ENCODE measurements around the gene CNTNAP2.

Gene CNTNAP2

DNA sequence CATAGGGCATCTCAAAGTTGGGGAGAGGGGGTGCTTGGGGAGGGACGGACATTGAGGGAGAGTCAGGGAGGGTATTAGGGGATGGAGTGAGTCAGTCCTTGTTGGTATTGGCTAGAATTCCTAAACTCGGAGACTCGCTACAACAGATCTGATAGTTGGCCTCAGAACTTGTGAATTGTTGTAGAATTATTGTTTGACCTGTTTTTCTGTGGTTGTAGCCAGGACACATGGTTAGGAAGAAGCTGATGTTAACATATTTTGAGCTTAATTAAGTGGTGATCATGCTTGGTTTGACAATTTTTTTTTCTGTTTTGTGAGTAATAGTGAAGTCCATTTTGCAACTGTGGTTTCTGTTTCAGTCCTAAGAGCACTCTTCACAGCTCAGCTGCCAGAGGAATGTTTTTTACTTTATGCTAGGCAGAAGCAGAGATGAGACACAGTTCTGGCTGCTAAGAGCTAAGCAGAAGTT, 1283.7 kb downstream of the CNTNAP2 start:
- H3K27me3 Mint-ChIP-seq, result no peaks in the 10 kb centered on the region
- H3K4me1 Mint-ChIP-seq, result no peaks in the 10 kb centered on the region
- peaks cover 2 to 4% of the 10 kb centered on the region in 2 donors for H3K9me3 Mint-ChIP-seq
- no peaks in the 10 kb centered on the region for H3K36me3 Mint-ChIP-seq
- no peak overlapping the region for H3K4me3 Mint-ChIP-seq
- H3K27ac Mint-ChIP-seq, result no peak overlapping the region
- ATAC-seq (replicated peaks), result no peak
- DNase-seq, result no peak

DNA sequence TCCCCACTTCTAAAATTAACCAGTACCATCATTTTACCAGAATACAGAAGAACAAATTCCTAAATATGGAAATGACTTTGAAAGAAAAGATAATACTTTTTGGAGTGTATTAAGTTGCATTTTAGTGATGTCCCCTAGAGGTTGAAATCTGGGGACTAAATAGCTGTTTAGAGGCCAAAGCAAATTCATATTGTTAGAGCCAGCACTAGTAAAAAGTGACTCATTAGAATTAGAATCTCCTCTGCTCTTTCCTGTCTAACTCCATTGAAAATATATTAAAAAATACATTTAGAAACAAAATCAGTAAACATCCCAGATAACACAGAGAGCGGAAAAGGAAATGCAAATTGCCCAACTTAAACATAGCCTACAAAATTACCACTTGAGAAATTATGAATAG, 1284.3 kb downstream of the CNTNAP2 start:
- no peaks in the 10 kb centered on the region for H3K36me3 Mint-ChIP-seq
- ATAC-seq (replicated peaks) (no peak), DNase-seq (no peak)
- H3K4me3 Mint-ChIP-seq, result no peak overlapping the region
- H3K27ac Mint-ChIP-seq, result no peak overlapping the region
- H3K4me1 Mint-ChIP-seq, result no peaks in the 10 kb centered on the region
- no peaks in the 10 kb centered on the region for H3K27me3 Mint-ChIP-seq
- H3K9me3 Mint-ChIP-seq, result peaks cover 2 to 4% of the 10 kb centered on the region in 2 donors

DNA sequence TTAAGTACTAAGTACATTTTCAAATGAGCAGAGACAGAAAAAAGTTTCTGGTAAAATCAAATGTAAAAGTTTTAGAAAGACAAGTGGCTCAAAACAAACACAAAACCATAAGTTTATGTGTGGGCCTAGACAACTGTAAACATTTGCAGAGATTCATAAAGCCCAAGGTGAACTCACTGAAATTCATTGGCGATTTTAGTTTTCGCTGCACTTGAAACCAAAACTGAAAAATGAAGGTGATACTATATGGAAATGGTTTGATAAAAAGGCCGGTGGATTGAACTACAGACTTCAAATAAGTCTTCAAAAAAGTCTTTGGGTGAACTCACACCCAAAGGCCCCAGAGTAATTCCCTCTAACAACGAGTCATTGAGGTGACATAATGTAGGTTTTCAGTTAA, 1289.0 kb downstream of the CNTNAP2 start:
- DNase-seq, result no peak
- ATAC-seq (replicated peaks), result no peak
- Mint-ChIP-seq H3K9me3 (peaks cover 0 to 5% of the 10 kb centered on the region in 2 donors), H3K27me3 (no peaks in the 10 kb centered on the region), H3K4me3 (no peak overlapping the region), H3K4me1 (no peaks in the 10 kb centered on the region), H3K36me3 (no peaks in the 10 kb centered on the region), H3K27ac (no peak overlapping the region)

DNA sequence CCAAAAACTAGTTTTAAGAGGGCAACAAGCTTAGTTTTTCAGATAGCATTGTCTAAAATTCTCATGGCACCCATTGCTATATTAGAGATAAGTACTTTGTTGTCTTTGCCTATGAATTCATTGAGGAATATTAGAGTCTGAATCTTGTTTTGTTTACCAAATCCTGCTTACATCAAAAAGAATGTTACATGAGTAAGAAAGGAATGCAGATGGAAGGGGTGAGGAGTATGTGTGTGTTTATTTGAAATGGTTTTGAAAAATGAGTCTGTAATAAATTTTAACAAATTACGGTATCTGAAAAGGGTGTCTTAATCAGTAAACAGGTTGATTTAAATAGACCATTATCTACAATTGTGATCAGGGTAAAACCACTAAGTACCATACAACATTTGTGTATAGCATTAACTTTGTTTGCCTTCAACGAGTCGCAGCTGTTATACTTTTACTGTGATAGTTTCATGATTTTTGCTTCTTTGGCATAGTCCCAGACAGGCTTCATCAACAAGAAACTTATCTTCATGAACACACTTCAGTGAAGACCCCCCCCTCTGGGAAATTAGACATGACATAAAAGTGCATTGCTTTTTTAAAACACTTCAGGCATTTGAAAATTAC, 1290.0 kb downstream of the CNTNAP2 start:
- no peak overlapping the region for H3K4me3 Mint-ChIP-seq
- no peaks in the 10 kb centered on the region for H3K4me1 Mint-ChIP-seq
- H3K36me3 Mint-ChIP-seq, result no peaks in the 10 kb centered on the region
- ATAC-seq (replicated peaks), result no peak
- H3K27ac Mint-ChIP-seq, result no peak overlapping the region
- H3K9me3 Mint-ChIP-seq, result peaks cover 0 to 5% of the 10 kb centered on the region in 2 donors
- no peaks in the 10 kb centered on the region for H3K27me3 Mint-ChIP-seq
- no peak for DNase-seq

DNA sequence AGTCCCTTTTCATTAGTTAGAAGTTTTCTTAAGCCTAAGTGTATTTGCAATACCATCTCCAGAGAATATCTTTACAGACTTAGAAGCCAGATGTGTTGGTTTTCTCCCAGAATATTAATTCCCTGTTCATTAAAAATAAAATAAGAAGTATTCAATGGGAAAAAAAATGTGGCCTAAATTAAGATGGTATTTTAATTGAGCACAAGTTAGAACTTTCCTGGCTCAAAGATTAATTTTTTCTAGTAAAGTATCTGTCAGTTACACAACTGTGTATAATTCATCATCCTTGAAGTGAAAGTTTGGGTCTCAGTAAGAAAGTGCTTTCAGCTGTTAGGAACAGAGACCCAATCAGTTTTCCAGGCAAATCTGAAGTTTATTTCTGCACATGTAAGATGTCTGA, 1294.5 kb downstream of the CNTNAP2 start:
- DNase-seq (no peak), ATAC-seq (replicated peaks) (no peak)
- H3K27ac Mint-ChIP-seq, result no peak overlapping the region
- no peaks in the 10 kb centered on the region for H3K36me3 Mint-ChIP-seq
- no peaks in the 10 kb centered on the region for H3K4me1 Mint-ChIP-seq
- no peak overlapping the region for H3K4me3 Mint-ChIP-seq
- peaks cover 3 to 4% of the 10 kb centered on the region in 2 donors for H3K9me3 Mint-ChIP-seq
- H3K27me3 Mint-ChIP-seq, result no peaks in the 10 kb centered on the region

DNA sequence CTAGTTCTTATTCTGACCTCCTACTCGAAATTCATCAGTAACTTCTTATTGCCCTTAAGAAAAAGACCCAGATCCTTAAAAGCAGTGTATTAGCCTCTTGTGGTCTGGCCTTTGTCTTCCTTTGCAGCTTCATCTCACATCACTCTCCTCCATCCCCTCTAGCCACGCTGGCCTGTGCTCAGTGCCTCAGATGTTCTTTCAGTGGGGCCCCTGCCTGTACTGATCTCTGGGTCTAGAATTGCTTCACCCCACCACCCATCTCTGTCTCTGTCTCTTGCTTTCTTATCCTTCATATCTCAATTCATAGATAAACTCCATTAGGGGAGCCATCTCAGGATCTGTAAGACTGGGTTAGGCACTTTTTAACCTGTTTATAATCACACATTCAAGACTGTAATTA, 1295.5 kb downstream of the CNTNAP2 start:
- H3K4me1 Mint-ChIP-seq, result no peaks in the 10 kb centered on the region
- H3K27ac Mint-ChIP-seq, result no peak overlapping the region
- H3K36me3 Mint-ChIP-seq, result no peaks in the 10 kb centered on the region
- H3K4me3 Mint-ChIP-seq, result no peak overlapping the region
- DNase-seq (no peak), ATAC-seq (replicated peaks) (no peak)
- H3K27me3 Mint-ChIP-seq, result no peaks in the 10 kb centered on the region
- H3K9me3 Mint-ChIP-seq, result peaks cover 3 to 4% of the 10 kb centered on the region in 2 donors

DNA sequence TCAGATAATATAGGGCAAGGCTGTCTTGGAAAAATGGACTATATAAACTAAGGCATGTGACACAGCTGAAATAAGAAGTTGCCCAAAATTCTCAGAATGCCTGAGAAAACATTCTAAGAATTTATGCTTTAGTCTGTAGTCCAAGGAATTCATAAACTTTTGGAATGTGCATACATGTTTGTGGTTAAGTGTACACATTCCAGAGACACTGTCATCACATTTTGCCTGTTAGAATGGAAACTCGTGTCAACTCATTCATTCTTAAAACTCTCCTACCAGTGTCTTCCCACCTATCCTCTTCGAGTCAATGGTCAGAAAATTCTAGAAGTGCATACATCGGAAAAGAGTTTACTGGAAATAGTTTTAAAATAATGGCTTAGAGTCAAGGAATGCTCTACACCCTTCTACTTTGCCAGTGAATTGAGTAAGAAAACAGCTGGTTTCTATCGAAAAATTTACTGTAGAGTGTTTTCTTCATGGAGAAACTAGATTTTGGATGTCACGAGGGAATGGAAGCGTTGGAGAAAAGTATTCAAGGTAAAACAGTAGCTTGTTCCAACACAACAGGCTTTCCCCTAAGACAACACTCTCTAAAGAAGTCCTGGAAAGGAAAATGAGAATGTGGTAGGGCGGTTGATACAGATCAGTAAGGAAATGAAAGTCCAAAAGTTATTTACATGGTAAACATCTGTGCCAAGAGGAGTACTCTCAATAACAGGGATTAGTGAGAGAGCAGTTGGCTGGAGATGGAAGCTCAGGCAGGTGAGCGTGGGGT, 1296.4 kb downstream of the CNTNAP2 start:
- Mint-ChIP-seq H3K4me3 (no peak overlapping the region), H3K27me3 (no peaks in the 10 kb centered on the region), H3K36me3 (no peaks in the 10 kb centered on the region), H3K9me3 (peaks cover 3 to 4% of the 10 kb centered on the region in 2 donors), H3K4me1 (no peaks in the 10 kb centered on the region), H3K27ac (no peak overlapping the region)
- DNase-seq, result no peak
- no peak for ATAC-seq (replicated peaks)

DNA sequence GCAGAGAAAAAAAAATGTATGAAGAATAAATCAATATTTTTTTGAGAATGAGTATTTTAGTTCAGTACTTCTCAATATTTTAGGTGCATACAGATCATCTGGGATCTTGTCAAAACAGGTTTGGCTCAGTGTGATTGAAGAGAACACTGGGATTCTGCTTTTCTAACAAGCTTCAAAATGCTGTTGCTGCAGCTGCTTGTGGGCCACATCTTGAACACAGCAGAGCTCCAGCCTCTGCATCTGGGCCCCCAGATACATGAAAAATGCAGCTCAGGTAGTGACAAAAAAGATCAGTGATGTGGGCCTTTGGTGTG, 1296.9 kb downstream of the CNTNAP2 start:
- DNase-seq, result no peak
- Mint-ChIP-seq H3K36me3 (no peaks in the 10 kb centered on the region), H3K27me3 (no peaks in the 10 kb centered on the region), H3K9me3 (peaks cover 0 to 4% of the 10 kb centered on the region in 2 donors), H3K27ac (no peak overlapping the region), H3K4me1 (no peaks in the 10 kb centered on the region), H3K4me3 (no peak overlapping the region)
- ATAC-seq (replicated peaks), result no peak

DNA sequence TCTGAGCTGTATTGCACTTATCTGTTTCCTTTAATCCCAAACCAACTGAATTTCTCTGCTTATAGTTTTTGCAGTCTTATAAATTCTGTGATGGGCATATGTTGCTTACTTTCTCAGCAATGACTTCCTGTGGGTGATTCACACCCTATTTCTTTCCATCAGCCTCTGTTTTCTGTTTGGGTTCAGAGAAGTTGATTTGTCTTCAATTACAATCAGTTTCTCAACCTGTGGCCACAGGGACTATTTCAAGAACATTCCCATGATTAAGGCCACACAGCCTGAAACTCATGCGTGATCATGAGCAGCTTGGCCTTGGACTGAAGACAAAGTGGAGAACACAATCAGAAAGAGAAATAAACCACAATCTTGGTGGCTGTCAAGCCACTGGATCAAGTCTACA, 1299.4 kb downstream of the CNTNAP2 start:
- Mint-ChIP-seq H3K36me3 (no peaks in the 10 kb centered on the region), H3K4me1 (no peaks in the 10 kb centered on the region), H3K4me3 (no peak overlapping the region), H3K9me3 (peaks cover 0 to 4% of the 10 kb centered on the region in 2 donors), H3K27ac (no peak overlapping the region), H3K27me3 (no peaks in the 10 kb centered on the region)
- DNase-seq, result no peak
- no peak for ATAC-seq (replicated peaks)

DNA sequence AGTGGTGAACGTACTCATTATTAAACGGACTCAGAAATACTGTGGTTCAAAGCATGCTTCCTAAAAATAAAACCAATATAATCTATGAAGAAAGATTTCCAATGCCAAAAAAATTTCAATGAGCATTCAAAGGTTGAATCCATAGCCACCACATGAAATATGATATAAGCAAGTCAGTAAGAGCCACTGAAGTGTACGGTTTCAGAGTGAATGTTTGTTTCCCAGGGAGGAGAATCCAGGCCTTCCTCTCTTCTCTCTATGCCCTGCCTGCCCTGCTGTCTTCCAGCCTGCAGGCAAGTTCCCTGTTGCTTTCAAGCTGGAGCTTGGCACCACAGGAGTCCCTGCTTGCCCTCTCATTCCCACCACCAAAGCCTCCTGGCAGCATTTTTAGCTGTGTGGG, 1302.4 kb downstream of the CNTNAP2 start:
- no peak for DNase-seq
- Mint-ChIP-seq H3K27ac (no peak overlapping the region), H3K4me3 (no peak overlapping the region), H3K4me1 (no peaks in the 10 kb centered on the region), H3K27me3 (no peaks in the 10 kb centered on the region), H3K9me3 (no peaks in the 10 kb centered on the region), H3K36me3 (no peaks in the 10 kb centered on the region)
- ATAC-seq (replicated peaks), result no peak

DNA sequence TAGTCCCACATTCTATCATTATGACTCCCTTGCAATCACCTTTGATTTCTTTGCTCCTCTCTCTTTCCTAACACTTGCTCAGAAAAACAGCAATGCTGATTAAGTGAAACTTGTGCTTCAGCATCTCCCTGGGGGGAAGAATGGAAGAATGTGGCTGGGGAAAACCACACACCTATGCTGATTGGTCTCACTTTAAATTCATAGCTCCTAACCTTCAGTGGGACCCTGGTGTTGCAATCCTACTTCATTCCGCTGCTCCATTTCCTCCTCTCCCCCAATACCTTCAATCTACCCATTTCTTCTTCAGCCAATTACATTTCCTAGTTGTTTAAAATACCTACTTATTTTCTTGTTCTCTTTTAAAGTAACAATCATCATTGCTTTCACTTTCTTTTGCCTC, 1307.3 kb downstream of the CNTNAP2 start:
- Mint-ChIP-seq H3K27ac (no peak overlapping the region), H3K36me3 (no peaks in the 10 kb centered on the region), H3K4me3 (no peak overlapping the region), H3K9me3 (peaks cover 0 to 6% of the 10 kb centered on the region in 2 donors), H3K27me3 (no peaks in the 10 kb centered on the region), H3K4me1 (no peaks in the 10 kb centered on the region)
- ATAC-seq (replicated peaks) (no peak), DNase-seq (no peak)

DNA sequence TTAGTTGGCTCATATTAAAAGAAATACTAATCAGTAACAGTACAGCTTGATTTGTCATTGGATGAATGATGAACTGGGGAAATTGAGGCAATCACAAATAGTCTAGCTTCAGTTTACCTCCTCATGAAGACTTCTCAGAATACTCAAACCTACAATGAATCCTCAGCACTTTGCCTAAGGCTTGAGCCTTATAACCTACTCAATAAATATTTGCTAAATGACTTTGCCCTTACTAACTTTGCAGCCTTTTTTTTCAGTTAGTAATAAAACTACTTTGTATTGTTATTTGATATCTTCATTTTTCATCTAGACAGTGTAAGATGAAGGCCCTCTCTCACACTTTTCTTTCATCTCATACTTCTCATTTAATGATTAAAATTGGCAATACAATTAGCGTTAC, 1311.5 kb downstream of the CNTNAP2 start:
- H3K36me3 Mint-ChIP-seq, result no peaks in the 10 kb centered on the region
- peaks cover 0 to 10% of the 10 kb centered on the region in 2 donors for H3K9me3 Mint-ChIP-seq
- no peak overlapping the region for H3K27ac Mint-ChIP-seq
- no peak for DNase-seq
- no peak overlapping the region for H3K4me3 Mint-ChIP-seq
- H3K4me1 Mint-ChIP-seq, result no peaks in the 10 kb centered on the region
- ATAC-seq (replicated peaks), result no peak
- H3K27me3 Mint-ChIP-seq, result no peaks in the 10 kb centered on the region

DNA sequence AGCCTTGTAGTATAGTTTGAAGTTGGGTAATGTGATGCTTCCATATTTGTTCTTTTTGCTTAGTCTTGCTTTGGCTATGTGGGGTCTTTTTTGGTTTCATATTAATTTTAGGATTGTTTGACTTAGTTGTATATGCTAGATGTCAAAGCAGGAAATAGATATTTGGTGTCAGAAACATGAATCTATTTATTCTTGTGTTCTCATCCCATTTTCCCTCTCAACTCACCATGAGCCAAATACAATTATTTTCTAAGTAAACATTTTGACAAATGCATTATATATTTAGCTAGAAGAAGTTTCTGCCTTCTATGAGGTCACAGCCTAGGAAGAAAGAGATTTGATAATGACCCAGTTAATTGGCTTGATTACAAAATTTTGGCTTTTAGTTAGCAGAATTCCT, 1313.4 kb downstream of the CNTNAP2 start:
- Mint-ChIP-seq H3K4me3 (no peak overlapping the region), H3K27me3 (no peaks in the 10 kb centered on the region), H3K36me3 (no peaks in the 10 kb centered on the region), H3K27ac (no peak overlapping the region), H3K9me3 (peaks cover 0 to 10% of the 10 kb centered on the region in 2 donors), H3K4me1 (no peaks in the 10 kb centered on the region)
- DNase-seq (no peak), ATAC-seq (replicated peaks) (no peak)

DNA sequence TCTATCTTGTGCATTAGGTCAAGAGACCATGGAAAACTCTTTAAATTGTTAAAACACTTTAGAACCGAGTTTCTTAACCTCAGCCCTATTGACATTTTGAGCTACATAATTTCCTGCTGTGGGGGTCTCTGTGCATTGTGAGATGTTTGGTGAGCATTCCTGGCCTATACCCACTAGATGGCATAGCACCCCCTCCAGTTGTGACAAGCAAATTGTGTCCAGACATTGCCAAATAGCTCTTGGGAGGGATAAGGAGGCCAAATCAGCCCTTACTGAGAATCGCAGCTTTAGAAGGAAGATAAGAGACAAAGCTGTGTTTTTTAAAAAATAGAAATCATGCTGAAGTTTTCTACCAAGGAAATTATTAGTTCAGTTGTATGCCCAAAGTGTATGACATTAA, 1315.5 kb downstream of the CNTNAP2 start:
- H3K9me3 Mint-ChIP-seq, result peaks cover 0 to 7% of the 10 kb centered on the region in 2 donors
- no peaks in the 10 kb centered on the region for H3K27me3 Mint-ChIP-seq
- no peak overlapping the region for H3K4me3 Mint-ChIP-seq
- ATAC-seq (replicated peaks) (no peak), DNase-seq (no peak)
- no peak overlapping the region for H3K27ac Mint-ChIP-seq
- H3K36me3 Mint-ChIP-seq, result no peaks in the 10 kb centered on the region
- no peaks in the 10 kb centered on the region for H3K4me1 Mint-ChIP-seq

DNA sequence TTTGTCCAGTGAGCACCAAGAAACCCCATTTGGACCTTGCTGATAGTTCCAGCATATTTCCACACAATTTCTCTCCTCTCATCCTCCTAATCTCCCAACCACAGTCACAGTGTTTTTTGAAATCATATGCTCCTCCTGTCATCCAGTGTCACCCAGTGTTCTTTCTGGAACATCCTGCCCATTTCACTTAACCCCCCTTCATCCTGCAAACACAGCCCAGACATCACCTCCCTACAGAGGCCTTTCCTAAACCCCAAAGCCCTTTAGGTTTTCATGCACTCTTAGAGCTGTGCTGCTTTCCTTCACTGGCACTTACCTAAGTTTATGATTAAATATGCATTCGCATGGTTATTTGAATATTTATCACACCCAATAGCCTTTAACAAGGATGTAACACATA, 1316.0 kb downstream of the CNTNAP2 start:
- DNase-seq (no peak), ATAC-seq (replicated peaks) (no peak)
- no peaks in the 10 kb centered on the region for H3K4me1 Mint-ChIP-seq
- H3K9me3 Mint-ChIP-seq, result peaks cover 0 to 4% of the 10 kb centered on the region in 2 donors
- H3K36me3 Mint-ChIP-seq, result no peaks in the 10 kb centered on the region
- H3K4me3 Mint-ChIP-seq, result no peak overlapping the region
- H3K27ac Mint-ChIP-seq, result no peak overlapping the region
- H3K27me3 Mint-ChIP-seq, result no peaks in the 10 kb centered on the region

Data from stimulated activated naive B cell treated with anti-CD40 and anti-IgM and Interleukin-4, amounts not matched to agents 10 μg/mL and 1 μg/mL and 100 μg/mL, for 72 hours (primary cell).